GM21526 (cell line): ENCODE data around the gene NECTIN4.
"Not testable (repeated sequence)": the region's sequence is repeated elsewhere in the genome, so short reads cannot be mapped to it uniquely, and the experiment has no call there.

Experiments
- ATAC-seq: cut with Tn5 transposase; IDR thresholded peaks from one replicate; pipeline ENCODE4 v1.9.1; 2021; ENCODE audit warnings: moderate library complexity; ENCODE audit not compliant: unreplicated experiment, low FRiP score

NECTIN4 gene

DNA sequence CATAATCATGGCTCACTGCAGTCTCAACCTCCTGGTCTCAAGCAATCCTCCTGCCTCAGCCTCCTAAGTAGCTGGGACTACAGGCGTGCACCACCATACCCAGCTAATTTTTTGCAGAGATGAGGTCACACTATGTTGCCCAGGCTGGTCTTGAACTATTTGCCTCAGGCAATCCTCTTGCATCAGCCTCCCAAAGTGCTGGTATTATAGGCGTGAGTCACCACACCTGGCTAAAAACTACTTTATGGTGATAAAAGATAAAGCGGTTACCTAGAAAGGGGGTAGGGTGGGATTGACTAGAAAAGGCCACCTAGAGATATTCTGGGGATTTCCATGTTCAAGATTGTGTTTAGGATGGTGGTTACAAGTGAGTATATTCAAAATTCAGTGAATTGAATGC lies 55.6 kb downstream of the NECTIN4 start:
- no peak for ATAC-seq

DNA sequence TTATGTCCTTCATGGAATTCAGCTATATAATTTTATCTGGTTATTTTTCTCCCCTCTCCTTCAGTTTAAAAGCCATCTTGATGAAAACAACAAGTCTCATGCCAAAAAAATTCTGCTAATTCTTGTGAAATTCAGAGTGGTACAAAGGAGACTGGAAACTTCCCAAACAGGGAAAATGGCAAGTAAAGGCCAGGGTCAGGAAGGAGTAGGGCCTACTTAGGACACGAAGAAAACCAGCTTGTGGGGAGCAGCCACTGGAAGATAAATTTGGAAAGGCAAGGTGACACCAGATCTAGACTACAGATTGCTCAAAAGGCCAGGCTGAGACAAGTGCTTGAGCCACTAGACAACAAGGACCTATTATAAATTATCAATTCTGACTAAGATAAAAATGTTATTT lies 56.9 kb downstream of the NECTIN4 start:
- no peak for ATAC-seq

DNA sequence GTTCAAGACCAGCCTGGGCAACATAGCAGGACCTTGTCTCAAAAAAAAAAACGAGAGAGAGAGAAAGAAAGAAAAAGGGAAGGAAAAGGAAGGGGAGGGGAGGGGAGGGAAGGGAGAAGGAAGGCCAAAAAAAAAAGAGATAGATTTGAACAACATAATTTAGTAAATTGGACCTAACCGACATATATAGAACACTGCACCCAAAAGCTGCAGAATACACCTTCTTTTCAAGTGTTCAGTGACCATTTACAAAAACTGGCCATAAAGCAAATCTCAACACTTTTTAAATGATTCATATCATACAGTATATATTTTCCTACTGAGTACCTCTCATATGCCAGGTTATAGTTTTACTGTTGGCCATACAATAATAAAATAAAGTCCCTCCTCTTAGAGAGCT lies 57.5 kb downstream of the NECTIN4 start:
- ATAC-seq, result no peak

DNA sequence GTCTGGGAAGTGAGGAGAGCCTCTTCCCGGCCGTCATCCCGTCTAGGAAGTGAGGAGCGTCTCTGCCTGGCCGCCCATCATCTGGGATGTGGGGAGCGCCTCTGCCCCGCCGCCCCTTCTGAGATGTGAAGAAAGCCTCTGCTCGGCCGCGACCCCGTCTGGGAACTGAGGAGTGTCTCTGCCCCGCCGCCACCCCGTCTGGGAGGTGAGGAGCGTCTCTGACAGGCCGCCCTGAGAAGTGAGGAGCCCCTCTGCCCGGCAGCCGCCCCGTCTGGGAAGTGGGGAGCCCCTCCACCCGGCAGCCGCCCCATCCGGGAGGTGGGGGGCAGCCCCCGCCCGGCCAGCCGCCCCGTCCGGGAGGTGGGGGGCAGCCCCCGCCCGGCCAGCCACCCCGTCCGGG lies 59.9 kb downstream of the NECTIN4 start:
- ATAC-seq, result not testable (repeated sequence)

DNA sequence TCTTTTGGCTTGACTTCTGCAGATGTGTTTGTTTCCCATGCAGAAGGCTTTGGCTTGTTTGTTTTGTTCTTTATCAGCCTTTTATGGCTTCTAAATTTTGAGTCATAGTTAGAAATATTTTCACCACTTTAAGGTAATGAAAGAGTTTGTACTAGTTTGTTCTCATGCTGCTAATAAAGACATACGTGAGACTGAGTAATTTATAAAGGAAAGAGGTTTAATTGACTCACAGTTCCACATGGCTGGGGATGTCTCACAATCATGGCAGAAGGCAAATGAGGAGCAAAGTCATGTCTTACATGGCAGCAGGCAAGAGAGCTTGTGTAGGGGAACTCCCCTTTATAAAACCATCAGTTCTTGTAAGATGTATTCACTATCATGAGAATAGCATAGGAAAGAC lies 62.4 kb downstream of the NECTIN4 start:
- not testable (repeated sequence) for ATAC-seq

DNA sequence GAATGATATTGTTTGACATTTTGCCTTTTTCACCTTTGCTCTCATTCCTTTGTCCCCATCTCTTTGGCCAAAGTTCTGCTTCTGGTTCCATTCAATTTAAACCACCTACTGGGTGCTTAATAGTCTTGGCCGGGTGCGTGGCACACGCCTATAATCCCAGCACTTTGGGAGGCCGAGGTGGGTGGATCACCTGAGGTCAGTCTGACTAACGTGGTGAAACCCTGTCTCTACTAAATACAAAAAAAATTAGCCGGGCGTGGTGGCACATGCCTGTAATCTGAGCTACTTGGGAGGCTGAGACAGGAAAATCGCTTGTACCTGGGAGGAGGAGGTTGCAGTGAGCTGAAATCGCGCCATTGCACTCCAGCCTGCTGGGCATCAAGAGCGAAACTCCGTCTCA lies 66.9 kb downstream of the NECTIN4 start:
- ATAC-seq, result not testable (repeated sequence)

DNA sequence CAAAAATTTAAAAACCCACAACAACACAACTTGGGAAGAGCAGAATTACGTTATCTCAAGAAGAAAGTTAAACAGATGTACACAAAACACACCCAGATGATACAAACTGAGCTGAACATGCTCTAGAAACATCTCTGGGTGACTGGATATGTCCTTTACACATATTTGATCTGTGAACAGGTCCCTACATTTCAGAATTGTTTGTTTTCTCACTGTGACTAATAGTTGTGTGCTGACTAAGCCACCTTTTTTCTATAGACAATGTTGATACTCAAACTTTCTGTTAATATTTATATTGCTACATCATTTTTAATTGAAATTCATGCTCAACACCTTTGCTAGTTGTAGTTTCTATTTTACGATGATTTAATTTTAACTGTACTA lies 67.4 kb downstream of the NECTIN4 start:
- no peak for ATAC-seq

DNA sequence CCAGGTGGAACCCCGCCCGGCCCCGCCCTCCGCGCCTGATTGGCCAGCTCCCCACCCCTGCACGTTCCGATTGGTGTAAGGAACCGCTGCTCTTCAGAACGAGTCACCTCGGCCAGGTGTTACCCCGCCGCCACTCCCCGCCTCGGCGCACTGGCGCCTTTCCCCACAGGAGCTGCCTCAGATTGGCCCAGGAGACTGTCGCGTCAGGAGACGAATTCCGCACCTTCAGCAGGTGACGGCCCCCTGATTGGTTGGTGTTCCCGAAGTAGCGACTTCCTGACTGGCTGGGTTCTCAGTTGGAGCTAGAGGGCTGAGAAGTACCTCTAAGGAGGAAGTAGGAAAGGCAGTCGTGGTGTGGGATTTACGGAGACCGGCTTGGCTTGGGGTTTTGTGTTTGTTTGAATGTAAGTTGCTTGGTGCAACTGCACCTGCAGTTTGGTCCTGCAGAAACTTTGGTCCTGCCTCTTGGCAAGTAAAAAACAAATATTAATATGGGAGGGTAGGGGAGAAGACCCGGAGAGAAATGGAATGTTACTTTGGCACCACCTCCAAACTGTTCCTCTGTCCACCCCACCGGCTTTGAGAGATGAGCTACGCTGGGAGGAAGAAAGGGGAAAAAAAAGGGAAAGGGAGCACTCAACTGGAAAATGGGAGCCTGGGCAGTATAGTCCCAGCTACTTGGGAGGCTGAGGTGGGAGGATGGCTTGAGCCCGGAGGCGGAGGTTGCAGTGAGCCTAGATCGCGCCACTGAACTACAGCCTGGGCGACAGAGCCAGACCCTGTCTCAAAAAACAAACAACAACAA lies 68.0 kb downstream of the NECTIN4 start:
- peak; percentile 75 for ATAC-seq
